Measurements from ENCODE around the gene SLC2A1.

The SLC2A1 gene

DNA sequence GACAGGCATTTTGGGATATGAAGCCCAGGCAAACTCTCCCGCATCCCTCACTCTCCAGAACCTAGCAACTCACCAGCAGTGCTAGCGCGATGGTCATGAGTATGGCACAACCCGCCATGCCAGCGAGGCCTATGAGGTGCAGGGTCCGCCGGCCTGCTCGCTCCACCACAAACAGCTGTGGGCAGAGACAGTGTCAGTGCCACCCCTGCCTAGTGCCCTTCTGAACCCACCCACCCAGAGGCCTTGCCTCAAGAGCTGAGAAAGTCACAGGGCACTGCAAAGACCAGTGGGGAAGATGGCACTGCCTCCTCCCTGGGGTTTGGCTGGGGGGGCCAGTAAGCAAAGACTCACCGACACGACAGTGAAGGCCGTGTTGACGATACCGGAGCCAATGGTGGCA is 29.8 kb downstream of the SLC2A1 start:
- H3K36me3 ChIP-seq (ENCODE audit: insufficient read depth, low read depth, low read length) = peaks cover 82% of the 10 kb centered on the region
- H3K4me1 ChIP-seq (ENCODE audit: insufficient read depth, low read length) = peaks cover 11% of the 10 kb centered on the region
- H3K27ac ChIP-seq (ENCODE audit: low read length) = no peak overlapping the region

GRCh38 chr1:42927920-42928505 is 30.7 kb downstream of the SLC2A1 start:
- peaks cover 73% of the 10 kb centered on the region for H3K36me3 ChIP-seq (ENCODE audit: insufficient read depth, low read depth, low read length)
- no peaks in the 10 kb centered on the region for H3K9me3 ChIP-seq (ENCODE audit: insufficient read depth, low read depth, low read length)
- H3K4me1 ChIP-seq (ENCODE audit: insufficient read depth, low read length) = peaks cover 12% of the 10 kb centered on the region
- H3K27me3 ChIP-seq (ENCODE audit: insufficient read depth, low read length) = no peaks in the 10 kb centered on the region
- no peak overlapping the region for H3K27ac ChIP-seq (ENCODE audit: low read length)
- H3K9ac ChIP-seq (ENCODE audit: low read depth, low read length) = no peak overlapping the region
- H3K4me3 ChIP-seq (ENCODE audit: low read length) = no peak overlapping the region

More for the DNA sequence above, 29.8 kb downstream of the SLC2A1 start:
- Histone ChIP-seq H3K27me3 (ENCODE audit: insufficient read depth, low read length) (no peaks in the 10 kb centered on the region), H3K9ac (ENCODE audit: low read depth, low read length) (no peak overlapping the region), H3K4me3 (ENCODE audit: low read length) (no peak overlapping the region), H3K9me3 (ENCODE audit: insufficient read depth, low read depth, low read length) (no peaks in the 10 kb centered on the region)

DNA sequence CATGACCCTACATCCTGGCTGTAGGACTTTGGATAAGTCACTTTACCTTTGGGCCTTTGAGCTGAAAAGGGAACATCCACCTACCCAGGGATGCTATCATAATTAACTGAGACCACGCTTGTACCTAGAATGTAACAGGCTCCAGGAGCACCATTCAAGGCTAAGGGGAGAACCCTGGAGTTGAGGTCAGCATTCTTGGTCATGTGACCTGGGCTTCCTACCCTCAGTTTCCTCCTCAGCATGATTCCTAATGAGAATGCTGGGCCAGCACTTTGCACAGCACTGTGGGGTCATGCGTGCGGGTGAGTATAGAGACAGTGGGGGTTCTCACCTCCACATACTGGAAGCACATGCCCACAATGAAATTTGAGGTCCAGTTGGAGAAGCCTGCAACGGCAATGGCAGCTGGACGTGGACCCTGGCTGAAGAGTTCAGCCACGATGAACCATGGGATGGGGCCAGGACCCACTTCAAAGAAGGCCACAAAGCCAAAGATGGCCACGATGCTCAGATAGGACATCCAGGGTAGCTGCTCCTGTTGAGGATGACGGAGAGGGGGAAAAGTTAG is 31.3 kb downstream of the SLC2A1 start:
- H3K4me3 ChIP-seq (ENCODE audit: low read length) = no peak overlapping the region
- no peaks in the 10 kb centered on the region for H3K27me3 ChIP-seq (ENCODE audit: insufficient read depth, low read length)
- no peaks in the 10 kb centered on the region for H3K9me3 ChIP-seq (ENCODE audit: insufficient read depth, low read depth, low read length)
- H3K36me3 ChIP-seq (ENCODE audit: insufficient read depth, low read depth, low read length) = peaks cover 67% of the 10 kb centered on the region
- no peak overlapping the region for H3K27ac ChIP-seq (ENCODE audit: low read length)
- no peak overlapping the region for H3K9ac ChIP-seq (ENCODE audit: low read depth, low read length)
- peaks cover 12% of the 10 kb centered on the region for H3K4me1 ChIP-seq (ENCODE audit: insufficient read depth, low read length)

GRCh38 chr1:42926879-42927242 is 31.8 kb downstream of the SLC2A1 start:
- Histone ChIP-seq H3K36me3 (ENCODE audit: insufficient read depth, low read depth, low read length) (peaks cover 65% of the 10 kb centered on the region), H3K4me1 (ENCODE audit: insufficient read depth, low read length) (peaks cover 12% of the 10 kb centered on the region), H3K9me3 (ENCODE audit: insufficient read depth, low read depth, low read length) (no peaks in the 10 kb centered on the region)

GRCh38 chr1:42926235-42926878 is 32.3 kb downstream of the SLC2A1 start:
- peaks cover 12% of the 10 kb centered on the region for H3K4me1 ChIP-seq (ENCODE audit: insufficient read depth, low read length)
- peaks cover 63% of the 10 kb centered on the region for H3K36me3 ChIP-seq (ENCODE audit: insufficient read depth, low read depth, low read length)
- no peak overlapping the region for H3K4me3 ChIP-seq (ENCODE audit: low read length)
- H3K9ac ChIP-seq (ENCODE audit: low read depth, low read length) = no peak overlapping the region
- no peak overlapping the region for H3K27ac ChIP-seq (ENCODE audit: low read length)
- H3K27me3 ChIP-seq (ENCODE audit: insufficient read depth, low read length) = no peaks in the 10 kb centered on the region
- H3K9me3 ChIP-seq (ENCODE audit: insufficient read depth, low read depth, low read length) = no peaks in the 10 kb centered on the region

More at GRCh38 chr1:42926879-42927242, 31.8 kb downstream of the SLC2A1 start:
- Histone ChIP-seq H3K27me3 (ENCODE audit: insufficient read depth, low read length) (no peaks in the 10 kb centered on the region), H3K9ac (ENCODE audit: low read depth, low read length) (no peak overlapping the region), H3K4me3 (ENCODE audit: low read length) (no peak overlapping the region), H3K27ac (ENCODE audit: low read length) (no peak overlapping the region)

DNA sequence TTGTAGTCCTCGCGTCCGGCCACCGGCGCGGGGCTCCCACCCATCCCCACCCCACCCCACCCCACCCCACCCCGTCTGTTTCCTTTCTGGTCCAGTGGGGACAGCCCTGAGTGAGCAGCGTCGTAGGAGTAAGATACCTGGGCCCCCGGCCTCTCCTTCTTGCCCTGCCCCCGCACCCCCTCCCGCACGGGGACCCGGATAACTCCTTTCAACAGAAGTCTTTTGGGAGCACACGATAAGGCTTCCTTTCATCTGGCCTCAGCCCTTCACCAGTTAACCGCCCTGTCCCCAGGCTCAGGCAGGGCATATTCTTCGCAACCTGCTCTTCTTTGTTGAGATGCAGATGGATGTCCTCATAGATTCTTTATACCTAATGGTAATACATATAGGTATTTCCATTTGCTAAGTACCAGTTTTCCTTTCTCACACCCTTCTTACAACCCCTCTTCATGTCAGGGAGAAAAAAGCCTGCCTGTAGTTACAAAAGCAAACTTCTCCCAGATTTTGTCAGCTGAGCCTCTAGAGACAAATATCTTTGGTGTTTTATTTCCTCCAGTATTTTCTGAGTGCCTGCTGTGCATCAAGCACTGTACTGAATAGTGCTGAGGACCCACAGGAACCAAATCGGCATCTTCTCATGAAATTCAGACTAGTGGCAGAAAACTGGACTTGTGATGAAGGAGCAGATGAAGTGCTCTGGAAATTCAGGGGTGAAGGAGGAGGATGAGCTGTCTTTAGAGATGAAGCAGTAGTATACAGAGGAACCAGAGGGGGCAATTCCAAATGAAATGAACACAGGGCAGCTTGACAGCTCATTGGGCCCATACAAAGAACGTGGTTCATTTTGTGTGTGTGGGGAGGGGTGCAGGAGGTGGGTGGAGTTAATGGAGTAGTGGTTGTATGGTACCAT is 33.6 kb downstream of the SLC2A1 start:
- Histone ChIP-seq H3K4me1 (ENCODE audit: insufficient read depth, low read length) (peaks cover 12% of the 10 kb centered on the region), H3K27me3 (ENCODE audit: insufficient read depth, low read length) (no peaks in the 10 kb centered on the region), H3K36me3 (ENCODE audit: insufficient read depth, low read depth, low read length) (peaks cover 50% of the 10 kb centered on the region), H3K27ac (ENCODE audit: low read length) (no peak overlapping the region), H3K4me3 (ENCODE audit: low read length) (peak overlapping the region; percentile 91), H3K9ac (ENCODE audit: low read depth, low read length) (peak overlapping the region; percentile 83; the same call in 1 of the 2 replicates), H3K9me3 (ENCODE audit: insufficient read depth, low read depth, low read length) (no peaks in the 10 kb centered on the region)

GRCh38 chr1:42924082-42924850 is 34.4 kb downstream of the SLC2A1 start:
- no peaks in the 10 kb centered on the region for H3K27me3 ChIP-seq (ENCODE audit: insufficient read depth, low read length)
- peak overlapping the region; percentile 91 for H3K4me3 ChIP-seq (ENCODE audit: low read length)
- peaks cover 12% of the 10 kb centered on the region for H3K4me1 ChIP-seq (ENCODE audit: insufficient read depth, low read length)
- no peaks in the 10 kb centered on the region for H3K9me3 ChIP-seq (ENCODE audit: insufficient read depth, low read depth, low read length)
- peak overlapping the region; percentile 68 for H3K27ac ChIP-seq (ENCODE audit: low read length)
- H3K36me3 ChIP-seq (ENCODE audit: insufficient read depth, low read depth, low read length) = peaks cover 42% of the 10 kb centered on the region
- H3K9ac ChIP-seq (ENCODE audit: low read depth, low read length) = peak overlapping the region; percentile 83; the same call in 1 of the 2 replicates

DNA sequence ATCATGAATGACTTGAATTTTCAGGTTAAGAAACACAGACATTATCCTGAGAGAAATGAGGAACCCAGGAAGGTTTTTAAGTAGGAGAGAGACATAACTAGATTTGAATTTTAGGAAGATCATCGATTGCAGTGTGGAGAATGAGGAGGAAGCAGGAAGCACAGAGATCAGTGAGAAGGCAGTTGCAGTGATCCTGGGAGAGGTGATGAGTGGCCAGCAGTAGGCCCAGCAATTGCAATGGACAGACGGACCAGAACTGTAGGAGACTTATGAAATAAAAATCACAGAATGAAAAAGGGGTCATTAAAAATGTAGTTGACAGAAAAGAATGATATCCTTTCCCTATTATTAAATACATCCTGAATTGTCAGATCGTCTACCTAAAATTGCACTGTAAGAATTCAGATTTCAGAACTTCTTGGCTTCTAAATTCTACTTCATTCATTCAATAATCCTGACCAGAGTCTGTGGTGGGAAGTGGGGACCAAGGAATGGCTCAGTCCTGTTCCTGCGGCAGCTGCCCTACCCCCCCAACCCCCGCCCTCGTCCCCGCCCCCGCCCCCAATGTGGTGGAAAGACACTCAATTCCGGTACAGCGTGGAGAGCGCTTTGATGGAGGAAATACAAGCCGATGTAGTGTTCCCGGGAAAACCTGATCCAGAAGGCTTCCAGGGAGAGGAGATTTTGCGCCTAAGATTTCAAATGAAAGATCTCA is 35.1 kb downstream of the SLC2A1 start:
- no peaks in the 10 kb centered on the region for H3K27me3 ChIP-seq (ENCODE audit: insufficient read depth, low read length)
- peak overlapping the region; percentile 83; the same call in 1 of the 2 replicates for H3K9ac ChIP-seq (ENCODE audit: low read depth, low read length)
- H3K27ac ChIP-seq (ENCODE audit: low read length) = peak overlapping the region; percentile 68
- H3K4me1 ChIP-seq (ENCODE audit: insufficient read depth, low read length) = peaks cover 12% of the 10 kb centered on the region
- H3K36me3 ChIP-seq (ENCODE audit: insufficient read depth, low read depth, low read length) = peaks cover 34% of the 10 kb centered on the region
- H3K9me3 ChIP-seq (ENCODE audit: insufficient read depth, low read depth, low read length) = no peaks in the 10 kb centered on the region
- H3K4me3 ChIP-seq (ENCODE audit: low read length) = peak overlapping the region; percentile 91

- Histone ChIP-seq H3K4me3 (ENCODE audit: low read length) (peak overlapping the region; percentile 91; the same call in 1 of the 2 replicates), H3K36me3 (ENCODE audit: insufficient read depth, low read depth, low read length) (peaks cover 27% of the 10 kb centered on the region), H3K27ac (ENCODE audit: low read length) (no peak overlapping the region), H3K27me3 (ENCODE audit: insufficient read depth, low read length) (no peaks in the 10 kb centered on the region), H3K9ac (ENCODE audit: low read depth, low read length) (peak overlapping the region; percentile 14; the same call in 1 of the 2 replicates), H3K9me3 (ENCODE audit: insufficient read depth, low read depth, low read length) (no peaks in the 10 kb centered on the region), H3K4me1 (ENCODE audit: insufficient read depth, low read length) (peaks cover 12% of the 10 kb centered on the region)
These were observed 35.8 kb downstream of the SLC2A1 start for GRCh38 chr1:42922687-42923366.

DNA sequence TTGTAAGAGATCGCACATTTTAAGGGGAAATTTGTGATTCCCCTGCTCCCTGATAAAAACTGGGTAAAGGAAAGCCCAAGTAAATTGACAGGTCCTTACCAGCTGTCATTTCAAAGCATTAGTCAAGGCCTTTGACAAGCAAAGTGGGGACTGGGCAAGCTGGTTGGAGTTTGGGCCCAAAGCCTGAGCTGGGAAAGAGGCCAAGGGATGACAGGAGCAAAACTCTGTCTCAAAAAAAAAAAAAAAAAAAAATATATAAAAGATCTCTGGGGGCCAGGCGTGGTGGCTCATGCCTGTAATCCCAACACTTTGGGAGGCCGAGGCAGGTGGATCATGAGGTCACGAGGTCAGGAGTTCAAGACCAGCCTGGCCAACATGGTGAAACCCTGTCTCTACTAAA is 36.9 kb downstream of the SLC2A1 start:
- Histone ChIP-seq H3K9me3 (ENCODE audit: insufficient read depth, low read depth, low read length) (no peaks in the 10 kb centered on the region; the same call in 1 of the 2 replicates), H3K4me1 (ENCODE audit: insufficient read depth, low read length) (peaks cover 12% of the 10 kb centered on the region), H3K4me3 (ENCODE audit: low read length) (no peak overlapping the region), H3K27me3 (ENCODE audit: insufficient read depth, low read length) (no peaks in the 10 kb centered on the region), H3K9ac (ENCODE audit: low read depth, low read length) (no peak overlapping the region), H3K36me3 (ENCODE audit: insufficient read depth, low read depth, low read length) (peaks cover 17% of the 10 kb centered on the region), H3K27ac (ENCODE audit: low read length) (no peak overlapping the region)
